OCI-LY7 (cell line): ENCODE measurements around the gene CEP68. TPM values are rescaled to one million over a fixed set of nuclear protein-coding genes. Genes with fewer than 3 reads are reported as not detected.
"Not testable (repeated sequence)": the region's sequence is repeated elsewhere in the genome, so short reads cannot be mapped to it uniquely, and the experiment has no call there.

Source experiments
- BruUV-seq: library from RNA; stranded (reverse); fragments of 400-500 nt; replicated peaks from 2 replicates; lab custom pipeline; 2021; lab: Mats Ljungman, UMichigan
- CTCF ChIA-PET: fragments of 300-600 bp; sonication (Branson Sonifier 250); formaldehyde crosslinking; loops from one replicate; lab custom pipeline; 2022; ENCODE audit warnings: antibody characterized with exemption; ENCODE audit not compliant: unreplicated experiment; lab: Charles Lee
- POLR2A ChIA-PET: fragments of 300-600 bp; sonication (Branson Sonifier 250); formaldehyde crosslinking; loops from one replicate; lab custom pipeline; 2022; ENCODE audit warnings: antibody characterized with exemption; lab: Charles Lee
- DNase-seq: peaks from one replicate; pipeline ENCODE4 v3.0.0-alpha.2; 2015; ENCODE audit warnings: low spot score
- H2AFZ ChIP-seq: fragments of 200-600 bp; sonication (generic), shearing (Covaris generic); 2 replicates; pipeline ENCODE4 v1.6.1; 2014; ENCODE audit warnings: mild to moderate bottlenecking, antibody characterized with exemption, low read length, moderate library complexity
- H3K27ac ChIP-seq: fragments of 200-600 bp; sonication (generic); 2 replicates; pipeline ENCODE4 v1.5.1; 2014; ENCODE audit warnings: mixed run types, low read depth, mild to moderate bottlenecking, moderate library complexity, low read length, inconsistent platforms; ENCODE audit not compliant: poor library complexity, severe bottlenecking
- H3K36me3 ChIP-seq: fragments of 200-600 bp; sonication (generic); 2 replicates; pipeline ENCODE4 v1.6.1; 2014; ENCODE audit warnings: mild to moderate bottlenecking, antibody characterized with exemption, low read length, moderate library complexity, mixed read lengths; ENCODE audit not compliant: insufficient read depth
- H3K4me1 ChIP-seq: fragments of 200-600 bp; sonication (generic); 2 replicates; pipeline ENCODE4 v1.5.1; 2014; ENCODE audit warnings: mild to moderate bottlenecking, low read length; ENCODE audit not compliant: insufficient read depth, poor library complexity, severe bottlenecking
- H3K4me2 ChIP-seq: fragments of 200-600 bp; sonication (generic); 2 replicates; pipeline ENCODE4 v1.6.1; 2014; ENCODE audit warnings: mild to moderate bottlenecking, low read length
- H3K4me3 ChIP-seq: fragments of 200-600 bp; sonication (generic); 2 replicates; pipeline ENCODE4 v1.5.1; 2014; ENCODE audit warnings: mild to moderate bottlenecking, low read depth, low read length; ENCODE audit not compliant: poor library complexity, severe bottlenecking
- H3K79me2 ChIP-seq: fragments of 200-600 bp; sonication (generic); 2 replicates; pipeline ENCODE4 v1.6.1; 2016; ENCODE audit warnings: low read depth, mild to moderate bottlenecking, low read length, moderate library complexity, mixed read lengths; ENCODE audit not compliant: insufficient read depth
- H3K9me2 ChIP-seq: fragments of 200-600 bp; sonication (generic); 2 replicates; pipeline ENCODE4 v1.6.1; 2016; ENCODE audit warnings: mild to moderate bottlenecking, low read length, mixed read lengths; ENCODE audit not compliant: insufficient read depth
- H3K9me3 ChIP-seq: fragments of 200-600 bp; sonication (generic); 2 replicates; pipeline ENCODE4 v1.6.1; 2014; ENCODE audit warnings: mild to moderate bottlenecking, mixed run types, low read length, mixed read lengths
- H4K20me1 ChIP-seq: fragments of 200-600 bp; sonication (generic); 2 replicates; pipeline ENCODE4 v1.6.1; 2014; ENCODE audit warnings: mild to moderate bottlenecking, antibody characterized with exemption, low read length, moderate library complexity, mixed read lengths; ENCODE audit not compliant: insufficient read depth
- CTCF ChIP-seq: fragments of 200-600 bp; sonication (generic); conservative IDR thresholded peaks from 2 replicates; pipeline ENCODE4 v1.5.1; 2014; ENCODE audit warnings: mild to moderate bottlenecking, antibody characterized with exemption, low read length, moderate library complexity, mixed read lengths
- EZH2phosphoT487 ChIP-seq: fragments of 200-600 bp; sonication (generic); IDR thresholded peaks from 2 replicates; pipeline ENCODE4 v1.6.1; 2018; ENCODE audit warnings: low read depth, borderline replicate concordance, mild to moderate bottlenecking, mixed run types, antibody characterized with exemption, low read length, moderate library complexity, mixed read lengths
- intact Hi-C: fragments of 100-400 bp; cut with micrococcal nuclease; formaldehyde crosslinking; loops from one replicate; pipeline ENCODE4 v1.10.0; 2022; ENCODE audit not compliant: unreplicated experiment
- total RNA-seq, 2 experiments: library from RNA; depleted of rRNA in 1 of 2; stranded (reverse); fragments of >200 nt in 1 of 2; shearing (Covaris generic) in 1 of 2; gene quantifications; 2 replicates each; pipeline ENCODE4 v1.2.3, GENCODE V29; 2014 to 2022

Gene CEP68
- total RNA-seq, 2 experiments from 2014 or later: 8.7 to 17.1 TPM

GRCh38 chr2:65120990-65121693 lies 64.9 kb downstream of the CEP68 start:
- BruUV-seq: no TSS peak
- CTCF ChIA-PET: no interaction called here

DNA sequence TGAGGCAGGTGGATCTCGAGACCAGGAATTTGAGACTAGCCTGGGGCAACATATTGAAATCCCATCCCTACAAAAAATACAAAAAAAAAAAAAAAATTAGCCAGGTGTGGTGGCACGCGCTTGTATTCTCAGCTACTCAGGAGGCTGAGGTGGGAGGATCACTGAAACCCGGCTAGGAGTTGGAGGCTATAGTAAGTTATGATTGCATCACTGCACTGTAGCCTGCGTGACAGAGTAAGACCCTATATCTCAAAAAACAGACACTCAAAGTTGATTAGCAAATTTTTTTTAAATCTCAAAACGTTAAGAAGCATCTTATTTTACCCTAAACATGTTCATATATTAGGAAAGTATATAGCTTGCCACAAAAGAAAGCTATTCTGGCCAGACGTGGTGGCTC lies 66.1 kb downstream of the CEP68 start:
- TF ChIP-seq EZH2phosphoT487 (no peak), CTCF (no peak)
- H3K4me1 ChIP-seq: peaks cover 8% of the 10 kb centered on the region

More at GRCh38 chr2:65120990-65121693, 64.9 kb downstream of the CEP68 start:
- H2AFZ ChIP-seq: no peak overlapping the region
- H3K79me2 ChIP-seq: peaks cover 100% of the 10 kb centered on the region
- H3K9me2 ChIP-seq: no peaks in the 10 kb centered on the region
- H4K20me1 ChIP-seq: no peaks in the 10 kb centered on the region
- TF ChIP-seq EZH2phosphoT487 (no peak), CTCF (no peak)
- H3K4me2 ChIP-seq: no peak overlapping the region
- intact Hi-C loops: no loop called here
- DNase-seq: no peak
- no peaks in the 10 kb centered on the region for H3K9me3 ChIP-seq
- POLR2A ChIA-PET: interaction anchor here (0.5 to 1.2 kb wide), 4 partner anchors 10 to 53 kb away, joined by 3 to 5 read pairs (median 4); no protein-coding TSS in a partner anchor
- H3K36me3 ChIP-seq: peaks cover 25% of the 10 kb centered on the region
- no peak overlapping the region for H3K4me3 ChIP-seq
- H3K27ac ChIP-seq: no peak overlapping the region
- peaks cover 7% of the 10 kb centered on the region for H3K4me1 ChIP-seq

DNA sequence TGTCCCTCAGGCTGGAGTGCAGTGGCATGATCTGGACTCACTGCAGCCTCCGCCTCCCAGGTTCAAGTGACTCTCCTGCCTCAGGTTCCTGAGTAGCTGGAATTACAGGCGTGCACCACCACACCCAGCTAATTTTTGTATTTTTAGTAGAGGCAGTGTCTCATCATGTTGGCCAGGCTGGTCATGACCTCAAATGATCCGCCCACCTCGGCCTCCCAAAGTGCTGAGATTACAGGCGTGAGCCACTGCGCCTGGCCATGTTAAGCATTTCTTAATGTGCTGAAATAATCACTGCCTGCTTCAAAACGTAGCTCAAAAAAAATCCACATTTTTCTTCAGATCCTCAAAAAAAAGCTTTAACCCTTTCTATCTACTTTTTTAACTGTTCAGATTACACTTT lies 69.2 kb downstream of the CEP68 start:
- CTCF ChIA-PET, H3K4me3 ChIP-seq, DNase-seq, intact Hi-C loops, H3K9me3 ChIP-seq, H3K9me2 ChIP-seq, H2AFZ ChIP-seq, BruUV-seq, H3K27ac ChIP-seq, H3K4me2 ChIP-seq: not testable (repeated sequence)
- POLR2A ChIA-PET: interaction anchor here (0.6 to 2.5 kb wide), 11 partner anchors 10 to 295 kb away, joined by 3 to 9 read pairs (median 6); partner anchors contain the start of gene CEP68
- peaks cover 29% of the 10 kb centered on the region for H3K36me3 ChIP-seq
- H3K79me2 ChIP-seq: peaks cover 94% of the 10 kb centered on the region
- H4K20me1 ChIP-seq: peaks cover 17% of the 10 kb centered on the region; the same call in 1 of the 2 replicates
- peaks cover 21% of the 10 kb centered on the region for H3K4me1 ChIP-seq

More for the DNA sequence above, 66.1 kb downstream of the CEP68 start:
- Histone ChIP-seq H3K4me3 (no peak overlapping the region), H3K36me3 (peaks cover 25% of the 10 kb centered on the region), H4K20me1 (peaks cover 4% of the 10 kb centered on the region; the same call in 1 of the 2 replicates), H3K79me2 (peaks cover 100% of the 10 kb centered on the region), H3K9me2 (no peaks in the 10 kb centered on the region), H3K9me3 (no peaks in the 10 kb centered on the region), H2AFZ (no peak overlapping the region), H3K4me2 (no peak overlapping the region), H3K27ac (no peak overlapping the region)
- DNase-seq: no peak
- ChIA-PET CTCF (no interaction called here), POLR2A (interaction anchor here (0.6 to 1.0 kb wide), 6 partner anchors 10 to 409 kb away, joined by 3 to 7 read pairs (median 4); no protein-coding TSS in a partner anchor)
- BruUV-seq: no TSS peak
- intact Hi-C loops: no loop called here
